NCI-H2029 (cell line): ENCODE data around the gene CTDSP2.
"Not testable (repeated sequence)": the region's sequence is repeated elsewhere in the genome, so short reads cannot be mapped to it uniquely, and the experiment has no call there.

Experiments
- DNase-seq: peaks from one replicate; lab custom pipeline; 2025; lab: John Stamatoyannopoulos, UW

CTDSP2 gene, protein sequence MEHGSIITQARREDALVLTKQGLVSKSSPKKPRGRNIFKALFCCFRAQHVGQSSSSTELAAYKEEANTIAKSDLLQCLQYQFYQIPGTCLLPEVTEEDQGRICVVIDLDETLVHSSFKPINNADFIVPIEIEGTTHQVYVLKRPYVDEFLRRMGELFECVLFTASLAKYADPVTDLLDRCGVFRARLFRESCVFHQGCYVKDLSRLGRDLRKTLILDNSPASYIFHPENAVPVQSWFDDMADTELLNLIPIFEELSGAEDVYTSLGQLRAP

DNA sequence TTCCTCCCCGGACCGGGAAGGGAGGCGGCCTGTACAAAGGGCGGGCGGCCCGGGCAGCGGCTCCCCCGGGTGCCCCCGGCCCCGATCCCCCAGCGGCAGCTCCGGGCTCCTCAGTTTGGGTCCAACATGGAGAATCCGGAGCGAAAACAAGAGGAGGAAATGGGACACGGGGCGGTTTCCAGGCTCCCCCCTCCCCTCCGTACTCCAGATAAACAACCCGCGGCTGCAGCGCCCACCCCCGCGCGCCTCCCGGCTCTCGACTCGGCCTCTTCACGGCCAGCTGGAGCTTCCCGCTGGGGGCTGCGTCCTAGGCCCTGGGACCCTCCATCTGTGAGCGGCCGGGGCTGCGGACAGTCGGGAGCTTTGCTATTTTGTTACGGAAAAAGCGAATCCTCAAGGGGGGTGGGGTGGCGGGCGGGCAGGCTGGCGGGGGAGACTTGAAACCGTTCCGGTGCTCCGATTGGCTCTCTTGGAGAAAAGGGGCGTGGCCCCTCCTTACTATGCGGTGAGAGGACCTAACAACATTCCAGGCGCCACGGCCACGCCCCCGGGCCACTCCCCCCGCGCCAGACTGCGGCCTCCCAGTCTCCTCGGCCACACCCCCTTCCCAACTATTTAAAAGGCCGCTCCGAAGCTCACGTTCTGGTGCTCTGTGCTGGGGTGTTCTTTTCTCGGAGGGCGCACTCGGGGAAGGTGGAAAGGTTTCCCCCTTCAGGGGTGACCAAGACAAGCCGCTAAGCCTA lies at the start of gene CTDSP2:
Gene CTDSP2 (minus strand): TSS at position 153 of the 743 bp plus-strand sequence. CDS start 294 bp downstream, outside the sequence.
- peak; percentile 98 for DNase-seq

DNA sequence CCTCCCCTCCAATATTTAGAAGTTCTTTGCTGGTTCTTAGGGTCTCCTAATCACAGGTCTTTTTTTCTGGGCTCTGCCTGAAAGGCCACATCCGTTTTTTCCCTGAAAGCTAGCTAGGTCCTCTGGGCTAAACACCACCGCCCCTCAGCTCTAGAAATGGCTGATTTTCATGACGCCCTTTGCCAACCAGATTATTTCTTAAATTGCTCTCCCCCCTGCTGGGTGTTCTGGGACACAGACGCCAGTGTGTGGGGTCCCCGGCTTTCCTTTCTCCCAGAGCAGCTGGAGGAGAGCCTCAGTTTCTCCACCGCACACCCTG lies 49.5 kb upstream of the CTDSP2 start:
- no peak for DNase-seq

DNA sequence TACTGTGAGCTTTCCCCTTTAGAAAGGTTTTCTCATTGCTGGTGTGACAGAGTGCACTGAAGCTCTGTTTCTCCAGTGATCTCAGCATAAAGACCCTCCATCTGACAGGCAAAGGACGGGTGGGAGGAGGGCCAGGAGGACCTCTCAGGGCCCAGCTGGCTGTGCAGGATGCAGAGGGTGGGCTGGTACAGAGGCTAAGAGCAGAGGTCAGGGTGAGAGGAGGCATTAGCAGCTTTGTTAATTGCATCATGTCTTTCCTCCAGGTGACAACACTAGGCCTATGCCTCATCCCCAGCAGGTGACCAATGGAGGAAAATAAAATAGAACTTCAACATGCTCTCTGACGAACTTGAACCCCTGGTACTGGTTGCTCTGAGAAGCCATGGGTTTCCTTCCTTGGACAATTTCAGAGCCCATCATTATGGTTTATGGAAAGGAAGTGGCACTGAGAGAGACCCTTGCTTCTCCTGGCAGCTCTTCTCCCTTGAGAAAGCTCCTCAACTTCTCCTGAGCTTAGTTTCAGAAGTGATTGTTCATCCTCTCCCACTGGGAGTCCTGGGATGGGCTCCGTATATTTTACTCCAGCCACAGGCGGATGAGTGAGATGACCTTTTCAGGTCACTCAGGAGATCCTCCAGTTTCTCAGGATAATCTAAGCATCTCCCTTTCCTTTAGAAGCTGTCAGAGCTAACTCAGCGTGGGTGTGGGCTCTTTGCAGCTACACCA lies 49.0 kb upstream of the CTDSP2 start:
- no peak for DNase-seq

DNA sequence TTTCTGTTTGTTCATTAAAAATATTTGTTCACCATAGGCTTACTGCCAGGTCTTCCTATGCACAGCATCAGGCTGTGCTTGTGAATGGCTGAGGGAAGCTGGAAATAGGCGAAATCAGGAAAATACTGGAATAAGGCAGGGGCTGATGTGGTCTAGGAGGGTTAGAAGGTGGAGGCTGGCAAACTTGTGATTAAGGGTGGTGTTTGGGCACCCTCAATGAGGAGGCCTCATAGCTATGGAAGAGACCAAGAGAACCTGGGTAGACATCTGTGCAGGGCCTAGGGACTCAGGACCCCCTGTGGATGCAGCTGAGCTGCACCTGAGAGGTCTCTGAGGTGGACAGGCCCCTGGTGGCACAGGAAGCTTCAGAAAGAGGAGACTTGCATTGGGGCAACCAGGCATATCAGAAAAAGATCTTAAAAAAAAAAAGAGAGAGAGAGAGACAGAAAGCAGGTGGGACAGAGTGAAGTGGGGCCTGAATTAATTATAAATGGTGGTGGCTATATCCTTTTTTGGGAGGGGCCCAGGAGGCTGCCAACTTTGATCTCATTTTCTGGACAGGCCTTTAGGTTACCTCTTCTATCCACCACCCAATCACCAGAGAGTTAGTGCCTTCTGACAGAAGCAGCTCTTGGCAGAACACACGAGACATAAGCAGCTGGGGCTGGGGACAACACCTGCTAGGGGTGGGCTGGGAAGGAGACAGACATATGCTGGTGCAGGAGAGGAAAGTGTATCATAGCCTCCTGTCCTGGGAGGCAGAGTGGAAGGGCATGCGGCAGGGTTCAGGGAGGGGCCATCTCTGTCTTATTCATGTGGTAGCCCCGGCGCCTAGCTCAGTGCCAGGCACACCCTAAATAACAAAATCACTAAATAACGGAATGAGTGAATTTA lies 48.1 kb upstream of the CTDSP2 start:
- DNase-seq, result peak; percentile 88

DNA sequence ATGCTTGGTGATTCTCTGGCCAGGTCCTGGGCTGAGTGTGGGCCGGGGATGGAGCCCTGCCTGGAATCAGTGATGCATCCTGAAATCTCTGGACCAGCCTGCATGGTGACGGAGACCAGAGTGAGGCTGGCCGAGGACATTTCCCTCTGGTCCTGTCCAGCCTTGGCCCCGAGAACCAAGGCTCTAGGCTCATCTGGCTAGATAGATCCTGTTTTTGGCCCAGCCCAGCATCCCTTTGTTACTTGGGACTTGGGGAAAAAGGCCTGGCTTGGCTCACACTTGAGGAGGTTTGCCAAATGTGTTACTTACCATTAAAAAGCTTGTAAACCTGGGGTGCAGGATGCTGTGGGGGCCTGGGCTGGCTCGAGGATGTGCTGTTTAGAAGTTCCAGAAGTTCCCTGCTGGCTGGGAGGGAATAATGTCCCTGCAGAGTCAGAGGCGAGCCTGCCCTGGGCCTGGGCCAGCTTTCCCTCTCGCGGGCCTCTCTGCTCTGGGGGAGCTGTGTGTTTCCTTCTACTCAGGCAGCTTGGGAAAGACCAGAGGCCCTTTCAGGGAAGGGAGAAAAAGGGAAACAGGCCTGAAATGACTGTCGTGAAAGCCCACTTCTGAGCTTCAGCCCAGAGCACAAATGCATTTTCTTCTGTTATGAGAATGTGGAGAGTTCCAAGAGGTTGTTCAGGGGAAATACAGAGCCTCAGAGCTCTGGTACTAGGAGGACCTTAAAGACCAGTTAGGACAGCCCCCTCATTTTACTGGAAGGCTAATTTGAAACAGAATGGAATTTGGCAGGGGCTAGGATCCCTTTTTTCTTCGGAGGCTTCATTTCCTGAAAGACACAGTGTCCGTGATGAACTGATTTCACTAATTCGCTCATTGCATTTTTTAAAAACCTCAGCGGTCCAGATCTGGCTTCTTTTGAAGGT lies 47.2 kb upstream of the CTDSP2 start:
- peak; percentile 12 for DNase-seq

DNA sequence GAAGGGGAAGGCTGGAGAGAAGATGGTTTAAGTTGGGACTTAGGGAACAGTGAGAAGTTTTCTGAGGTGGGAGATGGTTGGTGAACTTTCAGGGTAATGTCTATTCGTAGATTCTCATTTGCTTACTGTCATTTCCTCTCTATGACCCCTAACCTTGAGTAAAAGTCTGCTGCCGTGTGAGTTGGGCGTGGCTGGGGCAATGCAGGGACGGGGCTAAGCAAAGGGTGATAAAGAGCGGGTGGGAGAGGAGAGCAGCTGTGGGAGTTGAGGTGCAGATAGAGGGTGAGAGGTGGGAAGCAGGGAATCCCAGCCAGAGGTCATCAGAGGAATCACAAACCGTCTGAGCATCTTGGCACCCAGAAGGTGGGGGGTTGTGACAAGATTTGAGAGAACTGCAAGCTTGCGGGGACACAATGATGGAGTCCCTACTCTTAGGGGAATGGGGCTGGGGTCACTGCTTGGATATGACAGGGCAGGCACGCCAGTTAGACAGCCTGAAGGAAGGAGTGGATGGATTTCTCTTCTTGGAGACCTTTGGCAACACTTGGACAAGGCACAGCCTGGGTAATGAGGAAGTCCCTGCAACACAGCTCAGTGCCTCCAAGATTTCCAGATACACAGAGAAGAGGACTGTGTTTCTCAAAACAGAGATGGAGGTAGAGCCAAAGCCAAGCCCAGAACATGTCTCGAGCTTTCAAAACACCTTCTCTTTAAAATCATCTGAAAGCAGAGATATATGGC lies 45.9 kb upstream of the CTDSP2 start:
- no peak for DNase-seq

DNA sequence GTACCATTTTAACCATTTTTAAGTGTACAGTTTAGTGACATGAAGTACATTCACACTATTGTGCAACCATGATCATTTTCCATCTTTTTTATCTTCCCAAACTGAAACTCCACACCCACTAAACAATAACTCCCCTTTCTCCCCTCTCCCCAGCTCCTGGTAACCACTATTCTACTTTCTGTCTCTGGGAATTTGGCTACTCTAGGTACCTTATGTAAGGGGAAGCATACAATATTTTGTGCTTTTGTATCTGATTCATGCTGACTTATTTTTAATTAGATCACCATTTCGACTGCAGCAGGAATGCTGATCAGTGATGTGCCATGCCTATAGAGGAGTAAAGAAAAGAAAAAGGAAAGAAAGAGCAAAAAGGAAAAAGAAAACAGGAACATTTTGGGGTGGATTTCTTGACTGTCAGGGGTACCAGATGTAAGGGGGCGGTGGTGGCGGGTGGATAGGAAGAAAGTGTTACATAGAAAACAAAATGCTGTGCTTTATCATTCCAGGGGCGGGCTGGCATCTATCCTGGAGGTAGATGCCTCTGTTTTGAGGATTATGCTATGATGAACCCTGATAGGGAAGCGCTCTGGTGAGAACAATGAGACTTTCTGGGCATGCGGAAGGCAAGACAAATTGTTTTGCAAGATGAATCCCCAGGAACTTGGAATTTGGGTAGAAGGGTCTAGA lies 45.2 kb upstream of the CTDSP2 start:
- DNase-seq, result no peak

DNA sequence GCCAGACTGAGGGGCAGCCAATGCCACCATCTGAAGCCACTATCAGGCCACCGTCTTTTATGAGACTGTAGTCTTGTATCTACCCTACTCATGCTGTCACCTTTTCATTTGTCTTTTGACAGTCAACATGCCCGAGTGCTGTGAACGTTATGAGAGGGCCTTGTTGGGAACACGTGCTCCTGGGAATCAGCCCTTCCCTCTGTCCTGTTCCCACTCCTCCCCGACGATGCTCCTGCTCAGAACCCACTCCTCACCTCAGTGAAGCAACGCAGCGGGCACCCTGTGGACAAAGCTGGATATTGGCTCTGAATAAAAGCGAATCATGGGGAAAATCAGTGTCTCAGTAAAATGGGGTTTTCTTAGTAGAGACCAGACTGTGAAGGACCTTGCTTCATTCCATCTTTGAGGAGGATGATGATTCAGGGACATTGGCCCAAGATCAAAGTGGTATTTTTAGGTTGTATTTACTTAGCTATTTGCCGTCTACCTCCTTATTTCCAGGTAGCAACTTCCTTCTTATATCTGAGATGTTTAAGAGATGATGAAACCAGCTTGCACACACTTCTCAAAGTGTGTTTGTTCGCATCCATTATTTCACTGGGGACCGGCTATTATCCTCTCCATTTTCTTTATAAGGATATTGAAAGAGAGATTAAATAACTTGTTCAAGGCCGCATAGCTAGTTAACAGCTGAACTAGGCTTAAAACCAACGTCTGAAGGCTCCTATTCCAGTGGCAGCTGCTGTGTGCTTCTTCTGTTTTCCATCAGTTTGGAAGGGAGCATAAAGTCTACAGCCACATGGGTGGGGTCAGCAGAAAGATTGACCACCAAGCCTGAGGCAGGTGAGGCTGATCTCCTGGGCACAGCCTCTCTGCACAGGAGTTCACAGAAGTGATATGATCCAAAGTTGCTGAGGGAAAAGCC lies 43.9 kb upstream of the CTDSP2 start:
- peak; percentile 48 for DNase-seq

DNA sequence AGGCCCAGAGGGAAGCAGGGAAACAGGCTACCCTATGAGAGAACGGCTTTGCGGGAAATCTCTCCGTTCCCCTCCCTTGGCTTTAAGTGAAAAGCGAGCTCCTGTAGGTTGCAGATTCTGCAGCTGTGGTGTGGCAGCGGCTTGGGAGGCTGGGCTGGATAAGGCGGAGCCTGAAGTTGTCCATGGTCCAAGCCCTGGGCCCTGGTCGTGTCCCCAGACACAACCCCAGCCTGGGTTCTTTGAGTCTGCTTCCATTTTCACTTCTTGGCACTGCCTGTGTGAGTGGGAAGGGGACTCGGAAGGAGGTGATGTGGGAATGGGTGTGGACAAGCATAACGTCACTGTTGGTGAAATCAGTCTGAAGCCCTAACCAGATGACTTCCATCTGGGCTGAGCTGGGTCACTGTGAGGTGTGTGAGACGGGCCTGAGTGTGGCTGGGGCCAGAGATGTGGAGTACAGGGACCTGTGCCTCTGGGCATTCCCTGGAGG lies 43.0 kb upstream of the CTDSP2 start:
- peak; percentile 81 for DNase-seq

DNA sequence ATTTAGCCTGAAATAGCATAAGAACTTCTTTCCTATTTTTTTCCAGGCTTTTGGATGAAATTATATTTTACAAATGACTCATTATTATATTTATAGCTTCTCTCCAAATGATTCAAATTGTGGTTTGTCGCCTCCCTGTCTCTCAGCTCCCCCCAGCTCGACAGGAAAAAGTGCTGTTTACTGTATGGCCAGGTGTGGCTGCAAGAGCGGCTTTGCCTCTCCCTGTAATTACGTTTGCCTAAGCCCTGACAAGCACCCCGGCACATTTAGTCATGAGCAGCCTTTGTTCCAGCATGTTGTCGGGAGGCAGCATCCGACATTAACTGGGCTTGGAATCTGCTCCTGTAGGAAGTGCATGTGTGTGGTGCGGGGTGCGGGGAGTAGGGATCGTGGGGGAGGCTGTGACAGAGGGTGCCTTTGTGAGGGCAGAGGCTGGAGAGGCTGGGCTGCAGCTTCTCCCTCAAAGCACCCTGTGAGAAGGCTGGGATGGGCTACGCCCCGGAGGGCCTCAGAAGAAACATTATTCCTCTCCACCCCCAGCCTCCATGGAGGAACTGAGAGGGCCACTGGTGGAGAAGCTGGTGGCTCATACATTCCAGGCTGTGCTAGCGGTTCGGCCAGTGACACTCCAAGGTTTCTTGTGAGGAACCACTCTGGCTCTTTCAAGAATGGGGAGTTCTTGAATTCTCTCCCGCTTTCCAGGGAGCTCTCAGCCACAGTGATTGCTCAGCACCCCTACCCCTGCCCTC lies 42.1 kb upstream of the CTDSP2 start:
- peak; percentile 90 for DNase-seq

DNA sequence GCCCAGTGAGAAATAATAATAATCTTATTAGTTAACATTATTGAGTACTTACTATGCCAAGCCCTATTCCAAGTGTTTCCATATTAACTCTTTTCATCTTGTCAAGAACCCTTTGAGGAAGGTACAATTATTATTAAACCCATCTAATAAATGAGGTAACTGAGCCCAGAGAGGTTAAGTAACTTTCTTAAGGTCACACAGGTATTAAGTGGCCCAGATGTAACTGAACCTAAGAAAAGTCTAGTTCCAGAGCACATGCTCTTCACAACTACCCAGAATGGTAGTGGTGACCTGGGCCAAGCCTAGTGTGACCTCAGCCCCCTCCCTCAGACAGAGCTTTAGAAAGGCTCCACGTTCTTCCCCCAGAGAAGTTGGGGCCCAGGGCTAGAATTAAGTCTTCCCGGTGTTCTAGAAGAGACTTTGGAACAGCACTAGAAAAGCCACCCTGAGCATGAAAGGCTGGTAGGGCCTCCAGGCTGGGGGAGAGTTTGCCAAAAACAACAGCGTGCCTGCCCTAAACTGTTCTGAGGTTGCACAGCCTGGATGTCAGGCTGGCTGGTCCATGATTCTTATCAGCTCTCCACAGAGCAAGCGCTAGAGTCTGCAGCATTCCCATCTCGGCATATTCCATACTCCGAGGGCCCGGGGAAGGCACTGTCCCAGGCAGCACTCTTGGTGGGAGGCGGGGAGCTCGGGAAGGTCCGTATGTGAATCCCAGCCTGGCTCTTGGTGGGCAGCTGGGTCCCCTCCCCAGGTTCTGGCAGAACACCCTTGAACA lies 41.3 kb upstream of the CTDSP2 start:
- DNase-seq, result peak; percentile 56

DNA sequence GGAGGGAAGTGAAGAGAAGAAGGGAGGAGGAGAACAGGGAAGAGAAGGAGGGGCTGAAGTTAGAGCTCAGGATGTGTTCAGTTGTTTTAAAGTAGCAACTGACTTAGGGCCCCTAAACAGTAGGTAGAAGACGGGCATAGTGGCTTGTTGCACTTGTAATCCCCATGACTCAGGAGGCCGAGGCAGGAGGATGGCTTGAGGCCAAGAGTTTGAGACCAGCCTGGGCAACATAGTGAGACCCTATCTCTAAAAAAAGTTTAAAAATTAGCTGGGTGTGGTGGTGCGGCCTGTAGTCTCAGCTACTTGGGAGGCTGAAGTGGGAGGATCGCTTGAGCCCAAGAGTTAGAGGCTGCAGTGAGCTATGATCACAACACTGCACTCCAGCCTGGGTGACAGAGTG lies 40.4 kb upstream of the CTDSP2 start:
- DNase-seq, result not testable (repeated sequence)

DNA sequence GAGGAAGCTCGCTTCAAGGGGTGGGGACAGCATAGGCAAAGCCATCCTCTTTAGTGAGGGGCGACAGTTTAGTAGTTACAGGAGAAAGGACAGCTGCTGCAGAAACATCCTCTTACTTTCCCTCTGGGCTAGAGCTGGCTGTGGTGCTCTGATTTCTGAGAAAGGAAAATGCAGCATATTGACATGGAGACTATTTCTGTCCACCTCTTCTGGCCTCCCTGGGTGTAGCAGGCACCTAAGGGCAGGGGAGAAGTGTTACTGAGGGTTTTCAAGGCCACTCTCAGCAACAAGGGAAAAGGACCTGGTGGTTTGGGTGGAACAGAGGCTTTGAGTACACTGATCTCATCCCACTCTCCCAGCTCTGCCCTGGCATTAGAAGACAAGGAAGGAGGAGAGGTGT lies 40.0 kb upstream of the CTDSP2 start:
- DNase-seq, result peak; percentile 70

DNA sequence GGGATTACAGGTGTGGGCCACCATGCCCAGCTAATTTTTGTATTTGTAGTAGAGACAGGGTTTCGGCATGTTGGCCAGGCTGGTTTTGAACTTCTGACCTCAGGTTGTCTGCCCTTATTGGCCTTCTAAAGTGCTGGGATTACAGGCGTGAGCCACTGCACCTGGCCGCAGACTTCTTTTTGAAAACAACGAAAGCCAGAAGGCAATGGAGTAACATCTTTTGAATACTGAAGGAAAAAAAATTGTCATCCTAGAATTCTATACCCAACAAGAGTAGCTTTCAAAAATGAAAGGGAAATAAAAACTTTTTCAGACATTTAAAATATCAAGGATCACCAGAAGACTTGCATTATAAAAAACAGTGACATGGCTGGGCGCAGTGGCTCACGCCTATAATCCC lies 38.7 kb upstream of the CTDSP2 start:
- no peak for DNase-seq

DNA sequence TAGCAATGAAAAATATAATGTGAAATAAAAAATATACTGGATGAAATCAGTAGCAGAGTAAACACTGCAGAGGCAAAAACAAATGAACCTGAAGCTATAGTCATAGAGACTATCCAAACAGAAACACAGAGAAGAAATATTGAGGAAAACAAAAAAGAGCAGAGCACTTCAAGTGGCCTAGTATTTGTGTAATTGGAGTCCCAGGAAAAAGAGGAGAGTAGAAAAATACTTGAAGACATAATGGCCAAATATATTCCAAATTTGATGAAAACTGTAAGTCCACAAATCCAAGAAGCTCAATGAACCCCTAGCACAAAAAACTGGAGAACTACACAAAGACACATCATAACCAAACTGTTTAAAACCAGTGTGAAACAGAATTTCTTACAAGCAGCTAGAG lies 37.2 kb upstream of the CTDSP2 start:
- peak; percentile 78 for DNase-seq

DNA sequence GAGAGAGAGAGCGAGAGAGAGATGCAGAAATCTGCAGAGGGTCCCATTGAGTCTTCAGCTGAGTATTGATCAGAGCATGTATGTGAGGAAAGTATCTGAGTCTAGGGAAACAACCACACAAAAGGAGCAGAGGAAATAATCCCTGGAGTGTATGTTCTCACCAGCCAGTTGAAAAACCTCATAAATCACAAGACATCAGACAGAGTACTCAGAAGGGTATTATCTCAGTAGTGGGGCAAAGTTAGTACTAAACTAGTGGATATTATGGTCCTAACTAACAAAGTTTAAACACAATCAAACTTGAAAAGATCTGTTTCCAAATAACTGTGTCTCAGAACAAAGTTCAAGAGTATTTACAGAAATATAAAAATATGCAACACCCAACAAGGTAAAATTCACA lies 36.5 kb upstream of the CTDSP2 start:
- no peak for DNase-seq

DNA sequence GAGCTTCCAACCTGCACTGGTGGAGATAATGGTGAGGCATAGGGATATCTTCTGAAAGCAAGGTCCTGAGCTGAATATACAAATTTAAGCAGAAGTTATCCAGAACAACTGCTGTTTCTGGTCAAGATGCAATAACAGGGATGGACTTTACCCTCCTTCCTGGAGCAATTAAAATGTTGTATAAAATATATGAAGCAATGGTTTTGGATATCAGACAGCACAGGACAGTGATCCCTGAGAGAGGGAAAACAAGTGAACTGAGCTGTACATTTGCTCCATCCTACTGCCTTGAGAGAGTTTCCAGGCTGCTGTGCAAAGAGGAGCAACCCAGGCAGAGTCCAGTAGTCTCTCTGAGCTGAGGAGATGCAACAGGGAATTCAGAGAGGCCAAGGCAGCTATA lies 36.0 kb upstream of the CTDSP2 start:
- DNase-seq, result no peak
